Cardiac muscle cell (in vitro differentiated cells and primary cell): ENCODE measurements around the gene CCSER1. TPM values are rescaled to one million over a fixed set of nuclear protein-coding genes. Genes with fewer than 3 reads are reported as not detected.
A peak's percentile ranks its signal among the peaks of the same experiment; 100 is the strongest.

Experiments used
- DNase-seq, 2 donors: peaks; one replicate each; pipeline versions ENCODE4 v3.0.0 to v3.0.0-alpha.2; 2010 to 2017; ENCODE audit warnings: low read depth in 1 of 2, low spot score in 1 of 2
- H3K27ac ChIP-seq: fragments of 200-600 bp; sonication (generic); 2 replicates; pipeline ENCODE4 v1.5.1; 2016
- H3K27me3 ChIP-seq: fragments of 200-600 bp; sonication (generic); 2 replicates; pipeline ENCODE4 v1.6.0; 2016; ENCODE audit warnings: control low read depth
- H3K36me3 ChIP-seq: fragments of 200-600 bp; sonication (generic); 2 replicates; pipeline ENCODE4 v1.5.1; 2016; ENCODE audit warnings: control low read depth
- H3K4me1 ChIP-seq: fragments of 200-600 bp; sonication (generic); 2 replicates; pipeline ENCODE4 v1.8.1; 2017; ENCODE audit warnings: low read depth, mild to moderate bottlenecking, mixed run types
- H3K4me3 ChIP-seq: fragments of 200-600 bp; sonication (generic); 2 replicates; pipeline ENCODE4 v1.5.1; 2016; ENCODE audit warnings: mild to moderate bottlenecking
- H3K9me3 ChIP-seq: fragments of 200-600 bp; sonication (generic); 2 replicates; pipeline ENCODE4 v1.5.1; 2017; ENCODE audit warnings: low read depth, mild to moderate bottlenecking, control low read depth
- CTCF ChIP-seq: IDR thresholded peaks from 2 replicates; pipeline ENCODE4 v1.5.1; 2012; ENCODE audit warnings: low read depth, mild to moderate bottlenecking, low read length
- polyA plus RNA-seq: library from polyadenylated mRNA; unstranded; fragments of >200 nt; fragmentation: Nextera tagmentation; extraction: Ambion mirVana; gene quantifications from 2 replicates; pipeline ENCODE4 v1.2.1, GENCODE V29; 2016
- total RNA-seq: library from RNA; depleted of rRNA; stranded (reverse); fragments of >200 nt; gene quantifications from 2 replicates; pipeline ENCODE4 v1.2.3, GENCODE V29; 2016

CCSER1 gene
- total and polyA plus RNA-seq, 2 experiments from 2014 or later = 0.77 to 3.6 TPM

GRCh38 chr4:91057871-91058270 lies 930.7 kb downstream of the CCSER1 start:
- Histone ChIP-seq H3K27ac (no peak overlapping the region), H3K36me3 (no peaks in the 10 kb centered on the region), H3K4me3 (no peak overlapping the region), H3K27me3 (no peaks in the 10 kb centered on the region), H3K9me3 (no peaks in the 10 kb centered on the region), H3K4me1 (peaks cover 3% of the 10 kb centered on the region)
- TF ChIP-seq CTCF = no peak
- no peak for DNase-seq

GRCh38 chr4:91058345-91058744 lies 931.2 kb downstream of the CCSER1 start:
- H3K9me3 ChIP-seq = no peaks in the 10 kb centered on the region
- DNase-seq = peak in 1 of 2 donors; percentile 18
- no peaks in the 10 kb centered on the region for H3K36me3 ChIP-seq
- H3K27ac ChIP-seq = no peak overlapping the region
- TF ChIP-seq CTCF = no peak
- H3K27me3 ChIP-seq = no peaks in the 10 kb centered on the region
- H3K4me3 ChIP-seq = no peak overlapping the region
- H3K4me1 ChIP-seq = peaks cover 4% of the 10 kb centered on the region

GRCh38 chr4:91064157-91064853 lies 937.1 kb downstream of the CCSER1 start:
- Histone ChIP-seq H3K36me3 (no peaks in the 10 kb centered on the region), H3K9me3 (no peaks in the 10 kb centered on the region), H3K27me3 (no peaks in the 10 kb centered on the region), H3K4me3 (no peak overlapping the region), H3K27ac (peak overlapping the region; percentile 93), H3K4me1 (peaks cover 24% of the 10 kb centered on the region)
- DNase-seq = peak; percentile 73 to 76
- no peak for TF ChIP-seq CTCF

- TF ChIP-seq CTCF = no peak
- H3K36me3 ChIP-seq = no peaks in the 10 kb centered on the region
- H3K9me3 ChIP-seq = no peaks in the 10 kb centered on the region
- DNase-seq = no peak
- H3K27me3 ChIP-seq = no peaks in the 10 kb centered on the region
- H3K27ac ChIP-seq = peak overlapping the region; percentile 93
- no peak overlapping the region for H3K4me3 ChIP-seq
- H3K4me1 ChIP-seq = peaks cover 21% of the 10 kb centered on the region
Measured at GRCh38 chr4:91065117-91065516, 937.9 kb downstream of the CCSER1 start.

GRCh38 chr4:91070736-91071135 lies 943.5 kb downstream of the CCSER1 start:
- no peak overlapping the region for H3K4me3 ChIP-seq
- no peaks in the 10 kb centered on the region for H3K4me1 ChIP-seq
- no peaks in the 10 kb centered on the region for H3K27me3 ChIP-seq
- DNase-seq = no peak
- no peak overlapping the region for H3K27ac ChIP-seq
- no peak for TF ChIP-seq CTCF
- no peaks in the 10 kb centered on the region for H3K9me3 ChIP-seq
- no peaks in the 10 kb centered on the region for H3K36me3 ChIP-seq
